Fibroblast of lung (primary cell): ENCODE data around the gene JPH2. TPM values are rescaled to one million over a fixed set of nuclear protein-coding genes. Genes with fewer than 3 reads are reported as not detected.
A peak's percentile ranks its signal among the peaks of the same experiment; 100 is the strongest.

ENCODE experiments used
- DNase-seq, 2 donors: peaks; one replicate each; pipeline versions ENCODE4 v3.0.0 to v3.0.0-alpha.2; 2010; ENCODE audit warnings: low read depth in 2 of 2
- H2AFZ ChIP-seq: 2 replicates; pipeline ENCODE4 v1.5.1; 2012; ENCODE audit warnings: low read length, control low read depth, inconsistent platforms
- H3K27ac ChIP-seq: 2 replicates; pipeline ENCODE4 v1.5.1; 2011; ENCODE audit warnings: low read length, control low read depth; ENCODE audit not compliant: insufficient read depth
- H3K27me3 ChIP-seq: 2 replicates; pipeline ENCODE4 v1.5.1; 2011; ENCODE audit warnings: mild to moderate bottlenecking, low read length; ENCODE audit not compliant: control insufficient read depth, insufficient read depth
- H3K36me3 ChIP-seq: 2 replicates; pipeline ENCODE4 v1.5.1; 2011; ENCODE audit warnings: low read length; ENCODE audit not compliant: control insufficient read depth, insufficient read depth
- H3K4me1 ChIP-seq: 2 replicates; pipeline ENCODE4 v1.5.1; 2011; ENCODE audit warnings: low read length; ENCODE audit not compliant: control insufficient read depth, insufficient read depth; ENCODE audit errors: extremely low read depth
- H3K4me2 ChIP-seq: 2 replicates; pipeline ENCODE4 v1.5.1; 2011; ENCODE audit warnings: low read length, control low read depth; ENCODE audit not compliant: insufficient read depth; ENCODE audit errors: extremely low read depth
- H3K4me3 ChIP-seq, 4 experiments: fragments of 200-600 bp in 1 of 4; sonication (generic) in 1 of 4; replicated peaks in 1 of 4; 2 replicates each; pipeline ENCODE4 v1.5.1; 2011 to 2016; ENCODE audit warnings: low read length in 4 of 4, low read depth in 3 of 4, mild to moderate bottlenecking in 3 of 4, control low read depth in 2 of 4, inconsistent platforms in 1 of 4, mixed read lengths in 1 of 4; ENCODE audit not compliant: insufficient read depth in 1 of 4; ENCODE audit errors: control extremely low read depth in 1 of 4
- H3K79me2 ChIP-seq: 2 replicates; pipeline ENCODE4 v1.5.1; 2012; ENCODE audit warnings: mild to moderate bottlenecking, low read length, inconsistent platforms; ENCODE audit not compliant: control insufficient read depth, insufficient read depth
- H3K9ac ChIP-seq: 2 replicates; pipeline ENCODE4 v1.5.1; 2011; ENCODE audit warnings: mild to moderate bottlenecking, low read length, control low read depth; ENCODE audit not compliant: insufficient read depth
- H3K9me3 ChIP-seq: 2 replicates; pipeline ENCODE4 v1.5.1; 2012; ENCODE audit warnings: low read depth, low read length; ENCODE audit not compliant: control insufficient read depth, insufficient read depth
- H4K20me1 ChIP-seq: 2 replicates; pipeline ENCODE4 v1.5.1; 2011; ENCODE audit warnings: low read length; ENCODE audit not compliant: control insufficient read depth, insufficient read depth; ENCODE audit errors: extremely low read depth
- CTCF ChIP-seq, 2 donors: IDR thresholded peaks in 1 of 2; conservative IDR thresholded peaks in 1 of 2; 1 replicate in 1 of 2; 2 replicates in 1 of 2; pipeline ENCODE4 v1.5.1; 2011 to 2012; ENCODE audit warnings: low read length in 2 of 2, control low read depth in 1 of 2, inconsistent platforms in 1 of 2, low read depth in 1 of 2, mild to moderate bottlenecking in 1 of 2
- EZH2 ChIP-seq: IDR thresholded peaks from 2 replicates; pipeline ENCODE4 v1.5.1; 2012; ENCODE audit warnings: low read length, control low read depth, mild to moderate bottlenecking; ENCODE audit errors: missing control alignments
- polyA plus RNA-seq, 2 donors: library from polyadenylated mRNA; depleted of rRNA in 1 of 2; stranded (reverse) in 1 of 2; unstranded in 1 of 2; fragments of >200 nt; gene quantifications; 2 replicates each; pipeline ENCODE4 v1.2.1, GENCODE V29; 2011 to 2012; ENCODE audit warnings: missing spikeins in 1 of 2
- total RNA-seq: library from RNA; depleted of rRNA; stranded (reverse); fragments of >200 nt; gene quantifications from 2 replicates; pipeline ENCODE4 v1.2.1, GENCODE V29; 2014

JPH2 gene
- total and polyA plus RNA-seq, 2 donors (not counting 1 experiment from before 2014, with no cell fraction given): 0.66 to 4.9 TPM

- no peak overlapping the region for H3K4me2 ChIP-seq
- no peaks in the 10 kb centered on the region for H4K20me1 ChIP-seq
- no peaks in the 10 kb centered on the region for H3K9me3 ChIP-seq
- H3K4me1 ChIP-seq: peaks cover 24% of the 10 kb centered on the region
- TF ChIP-seq EZH2 (no peak), CTCF (conservative IDR thresholded peaks at IDR 0.05 in 1 of 2, IDR thresholded peaks at IDR 0.05 in 1 of 2; ENCODE audit: low read depth in 1 of 2, low read length in 2 of 2) (no peak)
- no peaks in the 10 kb centered on the region for H3K27me3 ChIP-seq
- peak overlapping the region; percentile 15 for H3K27ac ChIP-seq
- H2AFZ ChIP-seq: no peak overlapping the region
- H3K79me2 ChIP-seq: peaks cover 42% of the 10 kb centered on the region
- peaks cover 19% of the 10 kb centered on the region for H3K36me3 ChIP-seq
- DNase-seq: peak in 1 of 2 donors; percentile 21
- H3K4me3 ChIP-seq: no peak overlapping the region
- H3K9ac ChIP-seq: no peak overlapping the region
Measured at GRCh38 chr20:44200371-44200770, 13.4 kb upstream of the JPH2 start.

- Histone ChIP-seq H4K20me1 (no peaks in the 10 kb centered on the region), H3K9me3 (no peaks in the 10 kb centered on the region), H3K4me2 (no peak overlapping the region), H3K4me3 (no peak overlapping the region), H3K4me1 (peaks cover 24% of the 10 kb centered on the region), H3K9ac (no peak overlapping the region), H3K27ac (no peak overlapping the region), H3K79me2 (peaks cover 39% of the 10 kb centered on the region), H3K27me3 (no peaks in the 10 kb centered on the region), H3K36me3 (peaks cover 19% of the 10 kb centered on the region), H2AFZ (no peak overlapping the region)
- no peak for TF ChIP-seq EZH2
- TF ChIP-seq CTCF (conservative IDR thresholded peaks at IDR 0.05 in 1 of 2, IDR thresholded peaks at IDR 0.05 in 1 of 2; ENCODE audit: low read depth in 1 of 2, low read length in 2 of 2): no peak
- DNase-seq: no peak
Measured at GRCh38 chr20:44199877-44200276, 12.9 kb upstream of the JPH2 start.

GRCh38 chr20:44198872-44199271, 11.9 kb upstream of the JPH2 start:
- H3K79me2 ChIP-seq: peaks cover 37% of the 10 kb centered on the region
- no peak overlapping the region for H2AFZ ChIP-seq
- no peak for TF ChIP-seq CTCF (conservative IDR thresholded peaks at IDR 0.05 in 1 of 2, IDR thresholded peaks at IDR 0.05 in 1 of 2; ENCODE audit: low read depth in 1 of 2, low read length in 2 of 2)
- no peaks in the 10 kb centered on the region for H4K20me1 ChIP-seq
- no peak for DNase-seq
- no peak overlapping the region for H3K4me3 ChIP-seq
- H3K4me1 ChIP-seq: peaks cover 19% of the 10 kb centered on the region
- no peak overlapping the region for H3K4me2 ChIP-seq
- no peak overlapping the region for H3K9ac ChIP-seq
- H3K27ac ChIP-seq: no peak overlapping the region
- H3K9me3 ChIP-seq: no peaks in the 10 kb centered on the region
- no peaks in the 10 kb centered on the region for H3K27me3 ChIP-seq
- H3K36me3 ChIP-seq: peaks cover 19% of the 10 kb centered on the region
